OCI-LY3 (cell line): ENCODE measurements around the gene PROK1.

ENCODE experiments used
- EZH2phosphoT487 ChIP-seq: fragments of 200-600 bp; shearing (Covaris generic); IDR thresholded peaks from 2 replicates; pipeline ENCODE4 v1.6.1; 2018; ENCODE audit warnings: antibody characterized with exemption, mixed run types, low read depth
- TF ChIP-seq, protein P1 (sequence below): fragments of 200-600, 300-600 bp; sonication (generic); IDR thresholded peaks from 2 replicates; pipeline ENCODE4 v1.5.1; 2014; ENCODE audit warnings: antibody characterized with exemption, low read length, low read depth

DNA sequence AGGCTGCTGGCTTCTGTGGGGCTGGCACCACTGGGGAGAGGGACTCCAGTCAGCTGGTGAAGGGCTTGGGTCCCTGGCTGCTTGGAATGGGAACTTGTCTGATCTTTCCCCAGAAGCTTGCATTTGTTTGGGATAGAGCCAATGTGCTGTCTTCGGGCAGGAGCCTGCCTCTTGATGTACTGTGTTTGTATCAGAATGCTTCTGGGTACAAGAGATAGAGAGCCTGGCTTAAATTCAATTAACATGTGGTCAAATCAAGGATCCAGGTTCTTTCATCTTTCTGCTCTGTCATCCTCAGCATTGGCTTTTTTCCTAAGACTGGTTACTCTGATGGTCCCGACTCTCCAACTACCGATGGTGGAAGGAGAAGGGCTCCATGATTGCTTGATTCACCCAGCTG, 16.0 kb upstream of the PROK1 start:
- TF ChIP-seq, protein P1, sequence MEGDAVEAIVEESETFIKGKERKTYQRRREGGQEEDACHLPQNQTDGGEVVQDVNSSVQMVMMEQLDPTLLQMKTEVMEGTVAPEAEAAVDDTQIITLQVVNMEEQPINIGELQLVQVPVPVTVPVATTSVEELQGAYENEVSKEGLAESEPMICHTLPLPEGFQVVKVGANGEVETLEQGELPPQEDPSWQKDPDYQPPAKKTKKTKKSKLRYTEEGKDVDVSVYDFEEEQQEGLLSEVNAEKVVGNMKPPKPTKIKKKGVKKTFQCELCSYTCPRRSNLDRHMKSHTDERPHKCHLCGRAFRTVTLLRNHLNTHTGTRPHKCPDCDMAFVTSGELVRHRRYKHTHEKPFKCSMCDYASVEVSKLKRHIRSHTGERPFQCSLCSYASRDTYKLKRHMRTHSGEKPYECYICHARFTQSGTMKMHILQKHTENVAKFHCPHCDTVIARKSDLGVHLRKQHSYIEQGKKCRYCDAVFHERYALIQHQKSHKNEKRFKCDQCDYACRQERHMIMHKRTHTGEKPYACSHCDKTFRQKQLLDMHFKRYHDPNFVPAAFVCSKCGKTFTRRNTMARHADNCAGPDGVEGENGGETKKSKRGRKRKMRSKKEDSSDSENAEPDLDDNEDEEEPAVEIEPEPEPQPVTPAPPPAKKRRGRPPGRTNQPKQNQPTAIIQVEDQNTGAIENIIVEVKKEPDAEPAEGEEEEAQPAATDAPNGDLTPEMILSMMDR, result no peak
- TF ChIP-seq EZH2phosphoT487, result no peak
